Left cardiac atrium (tissue), 4 donors: ENCODE data around the gene SMTN. TPM values are rescaled to one million over a fixed set of nuclear protein-coding genes. Genes with fewer than 3 reads are reported as not detected.
A peak's percentile ranks its signal among the peaks of the same experiment; 100 is the strongest.

ENCODE experiments used
- ATAC-seq, 2 donors: fragments of 200-7000 bp; cut with Tn5 transposase; one replicate each; pipeline ENCODE4 v1.9.1; 2020; ENCODE audit warnings: mild to moderate bottlenecking in 2 of 2, moderate library complexity in 2 of 2
- DNase-seq: peaks from one replicate; pipeline ENCODE4 v3.0.0-alpha.2; 2020
- intact Hi-C, 2 donors: fragments of 100-400 bp; cut with DNase I; formaldehyde crosslinking; loops; one replicate each; pipeline versions ENCODE4 v1.14.1 to v1.15.1; 2022 to 2023
- total RNA-seq, 2 donors: library from RNA; stranded (reverse); fragmentation: NEBNext Ultra II Directional; extraction: Animal tissue kit (Norgen Biotek cat#: 25700); gene quantifications; one replicate each; pipeline ENCODE4 v1.2.1, GENCODE V29; 2021
- donor health status: DM: no; HTN: yes; CAD: no.
- donor health status: DM: no; HTN: yes; CAD: no; lungs with severe emphysema.
- donor health status: DM: yes; HTN: yes; CAD: no.
- donor health status: Dilated cardiomyopathy.

The SMTN gene
- total RNA-seq, 2 donors from 2014 or later, result 142 to 150 TPM

DNA sequence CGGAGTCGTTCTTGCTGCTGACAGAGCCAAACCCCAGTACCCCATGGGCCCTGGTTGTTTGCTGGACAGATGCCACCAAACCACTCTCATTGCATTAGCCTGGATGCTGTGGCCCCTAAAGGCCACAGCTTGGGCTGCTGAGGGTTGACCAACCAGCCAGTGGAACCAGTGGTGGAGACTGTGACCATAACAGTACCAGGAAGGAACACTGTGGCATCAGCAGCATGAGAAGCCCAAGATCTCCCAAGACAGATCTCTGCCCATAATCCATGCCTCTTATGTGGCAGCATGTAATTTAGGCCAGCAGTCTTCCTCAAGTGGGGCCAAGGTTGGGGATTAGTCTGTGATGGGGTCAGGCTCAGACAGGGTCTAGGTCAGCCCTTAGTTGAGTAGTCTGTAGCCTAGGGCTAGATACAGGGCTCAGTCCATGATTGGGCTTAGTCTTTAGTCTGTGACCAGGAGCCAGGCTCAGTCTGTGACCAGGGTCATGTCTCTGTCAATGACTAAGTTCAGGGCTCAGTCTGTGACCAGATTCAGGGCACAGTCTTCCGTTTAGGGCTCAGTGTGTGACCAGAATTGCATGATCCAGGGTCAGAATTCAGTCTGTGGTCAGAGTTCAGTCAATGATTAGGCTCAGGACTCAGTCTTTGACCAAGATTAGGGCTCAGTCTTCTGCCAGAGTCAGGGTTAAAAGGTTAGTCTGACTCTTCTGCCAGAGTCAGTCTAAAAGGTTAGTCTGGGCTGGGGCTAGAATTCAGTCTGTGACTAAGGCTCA is 37.1 kb downstream of the SMTN start:
- DNase-seq (no peak), ATAC-seq (peak in 1 of 2 donors; percentile 3)
- intact Hi-C loops, result no loop called here

DNA sequence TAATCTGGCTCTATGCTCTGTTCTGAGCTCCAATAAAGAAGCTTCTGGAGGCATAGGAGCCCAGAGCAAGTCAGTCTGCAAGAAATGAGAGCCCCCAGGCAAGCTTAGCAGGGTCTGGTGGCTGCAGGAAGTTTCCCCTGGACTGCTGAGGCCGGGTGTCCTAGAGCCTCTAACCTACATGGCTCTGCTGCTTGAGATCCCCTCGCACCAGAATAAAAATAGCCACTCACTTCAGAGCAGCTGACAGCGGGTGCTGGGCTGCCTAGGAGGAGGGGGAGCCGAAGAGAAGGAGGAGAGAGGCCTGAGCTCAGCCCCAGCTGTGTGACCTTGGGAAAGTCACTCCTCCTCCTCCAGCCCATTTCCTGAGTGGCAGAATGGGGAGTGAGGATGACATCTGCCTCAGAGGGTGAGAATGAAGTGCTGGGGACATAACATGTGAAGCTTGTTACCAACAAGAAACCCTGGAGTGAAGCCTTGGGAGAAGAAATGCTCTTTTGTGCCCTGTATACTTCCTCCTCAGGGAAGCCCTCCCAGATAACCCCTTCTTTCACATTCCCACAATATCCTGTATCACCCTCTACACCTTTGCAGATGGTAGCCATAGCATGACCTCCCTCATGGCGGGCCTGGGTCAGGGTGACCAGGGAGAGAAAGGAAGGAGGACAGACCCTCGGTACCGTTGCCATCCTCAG is 38.1 kb downstream of the SMTN start:
- peak; percentile 79 to 82 for ATAC-seq
- intact Hi-C loops, result no loop called here
- no peak for DNase-seq

- DNase-seq, result no peak
- intact Hi-C loops, result no loop called here
These were observed 39.1 kb downstream of the SMTN start for GRCh38 chr22:31120230-31120629.

GRCh38 chr22:31120642-31121041 is 39.5 kb downstream of the SMTN start:
- no peak for DNase-seq
- intact Hi-C loops, result no loop called here
- no peak for ATAC-seq

More at GRCh38 chr22:31120230-31120629, 39.1 kb downstream of the SMTN start:
- peak in 1 of 2 donors; percentile 19 for ATAC-seq

- intact Hi-C loops, result no loop called here
- DNase-seq (no peak), ATAC-seq (no peak)
These were observed 40.3 kb downstream of the SMTN start for GRCh38 chr22:31121403-31121802.

DNA sequence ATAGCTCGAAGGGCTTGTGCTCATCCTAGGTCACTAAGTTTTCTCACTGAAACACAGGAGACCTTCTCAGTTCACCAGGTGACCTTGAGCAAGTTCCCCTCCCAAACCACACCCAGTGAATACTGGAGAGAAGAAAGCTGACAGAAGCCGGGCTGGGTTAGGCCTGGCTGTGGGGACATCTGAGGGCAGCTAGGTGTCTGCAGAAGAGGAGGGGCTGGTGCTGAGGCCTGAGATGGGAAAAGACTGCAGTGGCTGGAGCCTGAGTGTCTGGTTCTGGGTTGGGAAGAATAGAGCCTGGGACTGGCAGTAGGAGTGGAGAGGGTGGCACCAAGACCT is 41.0 kb downstream of the SMTN start:
- intact Hi-C loops, result no loop called here
- ATAC-seq, result peak; percentile 25 to 77

DNA sequence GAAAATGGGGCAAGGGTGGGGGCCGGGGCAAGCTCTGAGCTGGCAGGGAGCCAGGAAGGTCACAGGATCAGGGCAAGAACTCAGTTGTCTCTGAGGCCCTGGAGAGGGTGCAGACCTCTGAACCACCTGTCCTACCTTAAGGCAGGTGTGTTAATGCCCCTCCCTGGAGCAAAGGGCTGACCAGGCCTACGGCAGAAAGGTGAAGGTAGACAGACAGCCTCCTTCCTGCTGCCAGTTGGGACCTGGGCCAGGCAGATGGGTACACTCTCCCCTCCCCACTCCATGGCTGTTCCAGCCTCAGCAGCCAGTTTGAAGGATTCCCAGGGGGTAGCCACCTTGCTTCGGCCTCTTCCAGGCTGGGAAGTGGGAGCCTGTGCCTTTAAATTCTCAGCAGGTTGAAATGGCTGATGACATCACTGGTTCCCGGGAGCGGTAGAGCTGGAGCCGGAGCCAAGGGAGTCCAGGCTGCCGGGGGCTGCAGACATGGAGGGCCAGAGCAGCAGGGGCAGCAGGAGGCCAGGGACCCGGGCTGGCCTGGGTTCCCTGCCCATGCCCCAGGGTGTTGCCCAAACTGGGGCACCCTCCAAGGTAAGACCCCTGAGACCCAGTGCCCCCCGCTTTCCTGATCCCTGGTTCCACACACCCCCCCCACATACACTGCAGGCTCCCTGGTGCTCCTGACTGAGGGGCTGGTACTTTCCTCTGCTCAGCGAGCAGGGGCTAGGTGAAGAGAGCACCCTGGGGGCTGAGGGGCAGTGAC is 41.6 kb downstream of the SMTN start, which contains the start of gene INPP5J:
TSS of gene INPP5J (plus strand) at position 435 of the 760 bp plus-strand sequence. CDS start at position 484, 49 bp downstream.
- ATAC-seq, result peak; percentile 73 to 77
- intact Hi-C loops, result no loop called here
- DNase-seq, result peak; percentile 67

More for the DNA sequence above, 41.0 kb downstream of the SMTN start:
- DNase-seq, result no peak

DNA sequence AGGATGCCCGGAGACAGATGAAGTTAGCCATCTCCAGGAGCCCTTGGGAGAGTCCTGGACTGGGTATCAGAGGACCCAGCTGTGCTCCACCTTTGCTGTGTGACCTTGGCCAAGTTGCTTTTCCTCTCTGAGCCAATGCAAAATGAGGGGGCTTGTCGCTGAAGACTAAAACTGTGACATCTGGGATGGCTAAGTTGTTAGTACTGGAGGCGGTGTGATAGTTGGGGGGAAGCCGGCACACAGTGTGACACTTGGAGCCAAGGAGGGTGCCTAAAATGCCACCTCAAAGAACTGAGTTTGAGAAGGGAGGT is 42.1 kb downstream of the SMTN start:
- no peak for ATAC-seq
- DNase-seq, result no peak
- intact Hi-C loops, result no loop called here

DNA sequence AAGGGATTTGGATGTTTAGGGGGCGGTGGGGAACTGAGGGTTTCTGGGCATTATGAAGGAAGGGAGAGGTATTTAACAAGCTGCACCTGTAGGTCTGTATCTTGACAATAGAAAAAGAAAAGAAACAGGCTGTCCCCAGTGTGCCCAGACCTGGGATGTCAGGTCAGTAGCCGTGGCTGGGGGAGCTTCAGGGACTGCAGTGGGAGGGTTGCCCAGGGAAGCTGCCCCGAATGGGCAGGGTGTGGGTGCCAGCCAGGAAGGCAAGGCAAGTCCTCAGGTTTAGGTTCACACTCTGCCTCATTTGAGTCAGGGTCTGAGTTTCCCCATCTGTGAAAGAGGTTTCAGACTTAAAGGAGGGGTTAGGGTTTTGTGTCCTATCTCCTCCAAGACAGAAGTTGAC is 43.2 kb downstream of the SMTN start:
- intact Hi-C loops, result no loop called here
- no peak for DNase-seq
- no peak for ATAC-seq

DNA sequence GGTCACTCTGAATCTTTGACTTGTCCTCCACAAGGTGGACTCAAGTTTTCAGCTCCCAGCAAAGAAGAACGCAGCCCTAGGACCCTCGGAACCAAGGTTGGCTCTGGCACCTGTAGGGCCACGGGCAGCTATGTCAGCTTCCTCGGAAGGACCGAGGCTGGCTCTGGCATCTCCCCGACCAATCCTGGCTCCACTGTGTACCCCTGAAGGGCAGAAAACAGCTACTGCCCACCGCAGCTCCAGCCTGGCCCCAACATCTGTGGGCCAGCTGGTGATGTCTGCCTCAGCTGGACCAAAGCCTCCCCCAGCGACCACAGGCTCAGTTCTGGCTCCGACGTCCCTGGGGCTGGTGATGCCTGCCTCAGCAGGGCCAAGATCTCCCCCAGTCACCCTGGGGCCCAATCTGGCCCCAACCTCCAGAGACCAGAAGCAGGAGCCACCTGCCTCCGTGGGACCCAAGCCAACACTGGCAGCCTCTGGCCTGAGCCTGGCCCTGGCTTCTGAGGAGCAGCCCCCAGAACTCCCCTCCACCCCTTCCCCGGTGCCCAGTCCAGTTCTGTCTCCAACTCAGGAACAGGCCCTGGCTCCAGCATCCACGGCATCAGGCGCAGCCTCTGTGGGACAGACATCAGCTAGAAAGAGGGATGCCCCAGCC is 43.8 kb downstream of the SMTN start:
- intact Hi-C loops, result no loop called here
- no peak for ATAC-seq
- no peak for DNase-seq

GRCh38 chr22:31125521-31126117 is 44.5 kb downstream of the SMTN start:
- no peak for ATAC-seq
- DNase-seq, result no peak
- intact Hi-C loops, result no loop called here

DNA sequence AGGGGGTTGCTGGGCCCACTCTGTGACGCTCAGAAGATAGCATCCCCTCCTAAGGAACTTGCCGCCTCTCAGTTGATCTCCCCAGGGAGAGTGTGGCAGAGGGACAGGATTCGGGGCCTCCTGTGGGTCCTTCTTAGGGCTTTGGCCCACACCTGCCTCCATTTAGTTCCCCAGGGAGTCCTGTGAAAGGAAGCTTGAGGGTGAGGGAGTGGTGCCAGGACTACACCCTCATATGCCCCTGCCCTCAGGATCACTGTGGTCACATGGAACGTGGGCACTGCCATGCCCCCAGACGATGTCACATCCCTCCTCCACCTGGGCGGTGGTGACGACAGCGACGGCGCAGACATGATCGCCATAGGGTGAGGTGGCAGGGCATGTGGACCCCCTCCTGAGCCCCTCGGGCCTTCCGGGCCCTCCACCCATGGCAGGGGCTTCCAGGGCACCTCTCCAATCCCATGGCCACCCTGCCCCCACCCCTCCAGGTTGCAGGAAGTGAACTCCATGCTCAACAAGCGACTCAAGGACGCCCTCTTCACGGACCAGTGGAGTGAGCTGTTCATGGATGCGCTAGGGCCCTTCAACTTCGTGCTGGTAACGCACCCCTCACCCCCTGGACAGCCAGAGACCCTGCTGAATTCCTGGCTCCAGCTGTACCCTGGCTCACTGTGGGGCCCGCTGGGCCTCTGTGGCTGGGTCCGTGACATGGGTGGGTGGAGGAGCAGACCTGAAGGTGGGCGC is 45.2 kb downstream of the SMTN start:
- intact Hi-C loops, result no loop called here
- no peak for ATAC-seq
- DNase-seq, result no peak

DNA sequence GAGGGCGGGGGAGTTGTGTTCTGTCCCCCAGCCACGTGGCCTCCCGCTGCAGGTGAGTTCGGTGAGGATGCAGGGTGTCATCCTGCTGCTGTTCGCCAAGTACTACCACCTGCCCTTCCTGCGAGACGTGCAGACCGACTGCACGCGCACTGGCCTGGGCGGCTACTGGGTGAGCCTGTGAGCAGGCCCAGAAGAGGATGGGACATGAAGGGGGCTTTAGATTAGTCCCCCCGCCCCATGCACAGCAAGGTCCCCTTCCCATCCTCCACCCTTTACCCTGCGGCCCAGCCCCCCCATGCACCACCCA is 45.7 kb downstream of the SMTN start:
- ATAC-seq (no peak), DNase-seq (no peak)
- intact Hi-C loops, result no loop called here

- intact Hi-C loops, result no loop called here
- DNase-seq (no peak), ATAC-seq (no peak)
These were observed 46.2 kb downstream of the SMTN start for GRCh38 chr22:31127181-31127772.

DNA sequence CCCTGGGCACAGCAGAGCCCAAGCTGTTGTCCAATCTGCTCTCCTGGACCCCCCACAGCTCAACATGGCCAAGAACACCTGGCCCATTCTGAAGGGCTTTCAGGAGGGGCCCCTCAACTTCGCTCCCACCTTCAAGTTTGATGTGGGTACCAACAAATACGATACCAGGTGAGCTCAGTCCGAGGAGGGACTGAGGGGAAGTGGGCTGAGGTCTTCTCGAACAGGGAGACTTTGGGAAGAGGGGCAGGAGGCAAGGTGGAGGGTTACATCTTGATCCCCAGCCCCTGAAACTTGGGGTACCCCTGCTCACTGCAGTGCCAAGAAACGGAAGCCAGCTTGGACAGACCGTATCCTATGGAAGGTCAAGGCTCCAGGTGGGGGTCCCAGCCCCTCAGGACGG is 47.0 kb downstream of the SMTN start:
- DNase-seq, result no peak
- intact Hi-C loops, result no loop called here
- no peak for ATAC-seq

- ATAC-seq, result no peak
- intact Hi-C loops, result no loop called here
These were observed 49.8 kb downstream of the SMTN start for GRCh38 chr22:31130873-31131272.

DNA sequence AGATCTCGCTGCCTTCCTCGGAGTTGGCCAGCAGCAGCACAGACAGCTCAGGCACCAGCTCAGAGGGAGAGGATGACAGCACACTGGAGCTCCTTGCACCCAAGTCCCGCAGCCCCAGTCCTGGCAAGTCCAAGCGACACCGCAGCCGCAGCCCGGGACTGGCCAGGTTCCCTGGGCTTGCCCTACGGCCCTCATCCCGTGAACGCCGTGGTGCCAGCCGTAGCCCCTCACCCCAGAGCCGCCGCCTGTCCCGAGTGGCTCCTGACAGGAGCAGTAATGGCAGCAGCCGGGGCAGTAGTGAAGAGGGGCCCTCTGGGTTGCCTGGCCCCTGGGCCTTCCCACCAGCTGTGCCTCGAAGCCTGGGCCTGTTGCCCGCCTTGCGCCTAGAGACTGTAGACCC is 52.8 kb downstream of the SMTN start:
- ATAC-seq (no peak), DNase-seq (no peak)
- intact Hi-C loops, result no loop called here

More at GRCh38 chr22:31130873-31131272, 49.8 kb downstream of the SMTN start:
- DNase-seq, result no peak

DNA sequence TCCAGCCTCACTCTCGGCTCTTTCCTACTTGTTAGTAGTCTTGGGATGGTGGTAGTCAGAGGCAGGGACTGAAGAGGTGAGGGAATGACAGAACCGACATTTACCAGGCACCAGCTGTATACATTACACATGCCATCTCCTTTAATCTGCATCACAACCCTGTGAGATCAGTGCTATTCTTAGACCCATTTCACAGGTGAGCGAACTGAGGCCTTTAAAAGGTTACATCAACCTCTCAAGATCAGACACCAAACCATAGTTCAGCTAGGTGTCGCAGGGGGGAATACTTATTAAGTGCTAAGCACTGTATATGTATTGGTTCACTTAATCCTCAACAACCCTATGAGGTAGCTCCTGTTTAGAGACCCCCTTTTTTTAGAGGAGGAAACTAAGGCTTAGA is 53.6 kb downstream of the SMTN start:
- intact Hi-C loops, result no loop called here
- no peak for DNase-seq
- ATAC-seq, result no peak
